PC-3 (cell line): ENCODE results near the gene METTL24.

Experiments
- CTCF ChIP-seq: fragments of 300-600 bp; sonication (generic); conservative IDR thresholded peaks from 2 replicates; pipeline ENCODE4 v1.5.1; 2017; ENCODE audit warnings: antibody characterized with exemption, low read depth, mild to moderate bottlenecking, low read length
- EZH2 ChIP-seq: fragments of 300-600 bp; sonication (generic); IDR thresholded peaks from one replicate; pipeline ENCODE4 v1.6.1; 2017; ENCODE audit warnings: antibody characterized with exemption, mild to moderate bottlenecking, low read length; ENCODE audit not compliant: unreplicated experiment
- EZH2phosphoT487 ChIP-seq: fragments of 300-600 bp; sonication (generic); IDR thresholded peaks from 2 replicates; pipeline ENCODE4 v1.6.1; 2018; ENCODE audit warnings: mild to moderate bottlenecking, antibody characterized with exemption, low read length, borderline replicate concordance

- no peak for TF ChIP-seq CTCF
- no peak for TF ChIP-seq EZH2
- TF ChIP-seq EZH2phosphoT487 = no peak
These were observed 143.8 kb downstream of the METTL24 start for GRCh38 chr6:110214338-110214737.
